GM18526 (cell line): ENCODE data around the gene MXRA8.

ENCODE experiments used
- POLR2A ChIP-seq: IDR thresholded peaks from 3 replicates; pipeline ENCODE4 v1.6.1; 2011; ENCODE audit not compliant: insufficient read length; ENCODE audit errors: extremely low read depth

The MXRA8 gene

GRCh38 chr1:1348420-1349255, 9.7 kb downstream of the MXRA8 start:
- no peak for TF ChIP-seq POLR2A

GRCh38 chr1:1347663-1348419, 10.5 kb downstream of the MXRA8 start:
- no peak for TF ChIP-seq POLR2A

GRCh38 chr1:1347026-1347595, 11.2 kb downstream of the MXRA8 start:
- TF ChIP-seq POLR2A, result no peak

GRCh38 chr1:1346501-1346890, 11.9 kb downstream of the MXRA8 start:
- no peak for TF ChIP-seq POLR2A

- TF ChIP-seq POLR2A, result no peak
Observed at GRCh38 chr1:1345860-1346500, 12.4 kb downstream of the MXRA8 start.

GRCh38 chr1:1345384-1345783, 13.0 kb downstream of the MXRA8 start:
- no peak for TF ChIP-seq POLR2A

- TF ChIP-seq POLR2A, result no peak
Observed at GRCh38 chr1:1344655-1345361, 13.5 kb downstream of the MXRA8 start.

GRCh38 chr1:1343811-1344421, 14.4 kb downstream of the MXRA8 start:
- no peak for TF ChIP-seq POLR2A

- TF ChIP-seq POLR2A, result no peak
Observed at GRCh38 chr1:1342584-1343115, 15.7 kb downstream of the MXRA8 start.

- TF ChIP-seq POLR2A, result no peak
Observed at GRCh38 chr1:1342061-1342562, 16.2 kb downstream of the MXRA8 start.

GRCh38 chr1:1341549-1342021, 16.8 kb downstream of the MXRA8 start:
- no peak for TF ChIP-seq POLR2A

GRCh38 chr1:1340791-1341548, 17.4 kb downstream of the MXRA8 start:
- TF ChIP-seq POLR2A, result no peak

- no peak for TF ChIP-seq POLR2A
Observed at GRCh38 chr1:1340185-1340584, 18.2 kb downstream of the MXRA8 start.
